ENCODE data around the gene THPO. TPM values are rescaled to one million over a fixed set of nuclear protein-coding genes. Genes with fewer than 3 reads are reported as not detected.

Gene THPO
- total and polyA plus RNA-seq, 10 of the 15 experiments (the other 5 are each of a cell fraction or from before 2014, with no cell fraction given), result not detected

DNA sequence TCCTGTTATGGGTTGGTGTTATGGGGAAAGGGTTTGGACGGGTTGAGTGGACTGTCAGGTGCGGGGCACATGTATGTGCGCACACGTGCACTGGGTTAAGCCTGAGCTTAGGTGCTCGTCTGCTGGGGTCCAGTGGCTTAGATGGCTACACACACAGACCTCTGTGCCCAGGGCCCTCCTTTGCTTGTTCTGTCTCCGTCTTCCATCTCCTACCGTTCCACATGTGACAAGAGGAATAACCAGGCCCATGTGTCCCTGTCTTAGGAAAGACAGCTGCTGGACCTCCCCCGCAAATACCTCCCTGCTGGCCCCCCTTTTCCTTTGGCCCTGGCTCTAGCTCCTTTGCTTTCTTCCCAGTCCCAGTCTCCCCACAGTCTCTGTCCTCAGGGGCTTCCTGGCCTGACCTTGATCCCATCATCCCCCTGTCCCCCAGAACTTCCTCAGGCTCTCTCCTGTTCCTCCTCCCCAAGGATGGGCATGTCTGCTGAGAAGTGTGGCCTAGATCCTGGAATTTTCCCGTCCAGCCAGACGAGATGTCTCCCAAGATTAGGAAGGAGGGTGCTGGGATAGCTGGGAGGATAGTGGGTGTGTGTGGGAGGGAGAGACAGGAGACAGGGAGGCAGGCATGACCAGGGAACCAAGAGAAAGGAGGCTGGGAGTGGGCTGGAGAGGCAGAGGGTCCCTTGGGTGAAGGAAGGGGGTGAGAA is 797 bp upstream of the THPO start:
- no peaks in the 10 kb centered on the region for H3K4me1 ChIP-seq (ENCODE audit: control insufficient read depth, insufficient read depth, low read length)
- no peak overlapping the region for H3K4me2 ChIP-seq (ENCODE audit: control insufficient read depth, insufficient read depth)
- DNase-seq (ENCODE audit: low read depth, low spot score) (no peak), ATAC-seq (no peak), FAIRE-seq (no peak)
- TF ChIP-seq FOS (IDR thresholded peaks at IDR 0.05; ENCODE audit: borderline replicate concordance, extremely low read depth, insufficient read length) (no peak), RELA (IDR thresholded peaks at IDR 0.05; ENCODE audit: borderline replicate concordance, partially characterized antibody) (no peak), NFYB (IDR thresholded peaks at IDR 0.05; ENCODE audit: insufficient read depth, low read depth, low read length) (no peak), NFIC (IDR thresholded peaks at IDR 0.05; ENCODE audit: low read depth, low read length) (no peak), NFYA (IDR thresholded peaks at IDR 0.05; ENCODE audit: borderline replicate concordance, low read depth, low read length) (no peak), ZBTB11 (CRISPR knock-in tag; IDR thresholded peaks at IDR 0.05) (no peak), SMAD5 (IDR thresholded peaks at IDR 0.05; ENCODE audit: low read depth) (no peak)
- RAD21 ChIA-PET (ENCODE audit: unreplicated experiment), result no interaction called here
- POLR2A ChIA-PET, result no interaction called here
- H3K9me3 ChIP-seq (replicated peaks; ENCODE audit: control insufficient read depth, insufficient read depth, low read length), result no peaks in the 10 kb centered on the region
- CTCF ChIA-PET, result no interaction called here
- SMC1A ChIA-PET (ENCODE audit: uncharacterized antibody, unreplicated experiment), result no interaction called here
- no peaks in the 10 kb centered on the region for H4K20me1 ChIP-seq (ENCODE audit: control insufficient read depth, insufficient read depth)
- H3K4me3 ChIP-seq, result no peak overlapping the region
- H3K9ac ChIP-seq (ENCODE audit: control insufficient read depth, insufficient read depth, low read length), result no peak overlapping the region
- H3K27ac ChIP-seq (ENCODE audit: control insufficient read depth, insufficient read depth), result no peak overlapping the region
- no peaks in the 10 kb centered on the region for H3K79me2 ChIP-seq (ENCODE audit: control insufficient read depth, insufficient read depth, low read length)
- intact Hi-C loops (cut with micrococcal nuclease; ENCODE audit: unreplicated experiment) (no loop called here), in situ Hi-C loops (cut with MboI) (no loop called here)
- no peak overlapping the region for H2AFZ ChIP-seq (ENCODE audit: control insufficient read depth, low read depth, low read length)
- 52% methylated on average over 10 of the region's 10 CpGs for WGBS (ENCODE audit: insufficient coverage, insufficient replicate concordance, low lambda C conversion rate, missing lambda C conversion rate)
- H3K36me3 ChIP-seq (ENCODE audit: control insufficient read depth in 2 of 2, insufficient read depth in 2 of 2, low read length in 1 of 2), result no peaks in the 10 kb centered on the region
- peaks cover 17 to 21% of the 10 kb centered on the region in 2 experiments for H3K27me3 ChIP-seq (replicated peaks in 1 of 2; ENCODE audit: control insufficient read depth in 2 of 2, insufficient read depth in 2 of 2, low read length in 1 of 2)
- BruUV-seq (replicated peaks), result no TSS peak
